GM19372 (cell line): Measurements from ENCODE around the gene ZNF615.
"Not testable (repeated sequence)": the region's sequence is repeated elsewhere in the genome, so short reads cannot be mapped to it uniquely, and the experiment has no call there.

Experiments used
- ATAC-seq: cut with Tn5 transposase; IDR thresholded peaks from one replicate; pipeline ENCODE4 v1.9.1; 2021; ENCODE audit warnings: mild to moderate bottlenecking, low read depth, moderate library complexity; ENCODE audit not compliant: unreplicated experiment

The ZNF615 gene

DNA sequence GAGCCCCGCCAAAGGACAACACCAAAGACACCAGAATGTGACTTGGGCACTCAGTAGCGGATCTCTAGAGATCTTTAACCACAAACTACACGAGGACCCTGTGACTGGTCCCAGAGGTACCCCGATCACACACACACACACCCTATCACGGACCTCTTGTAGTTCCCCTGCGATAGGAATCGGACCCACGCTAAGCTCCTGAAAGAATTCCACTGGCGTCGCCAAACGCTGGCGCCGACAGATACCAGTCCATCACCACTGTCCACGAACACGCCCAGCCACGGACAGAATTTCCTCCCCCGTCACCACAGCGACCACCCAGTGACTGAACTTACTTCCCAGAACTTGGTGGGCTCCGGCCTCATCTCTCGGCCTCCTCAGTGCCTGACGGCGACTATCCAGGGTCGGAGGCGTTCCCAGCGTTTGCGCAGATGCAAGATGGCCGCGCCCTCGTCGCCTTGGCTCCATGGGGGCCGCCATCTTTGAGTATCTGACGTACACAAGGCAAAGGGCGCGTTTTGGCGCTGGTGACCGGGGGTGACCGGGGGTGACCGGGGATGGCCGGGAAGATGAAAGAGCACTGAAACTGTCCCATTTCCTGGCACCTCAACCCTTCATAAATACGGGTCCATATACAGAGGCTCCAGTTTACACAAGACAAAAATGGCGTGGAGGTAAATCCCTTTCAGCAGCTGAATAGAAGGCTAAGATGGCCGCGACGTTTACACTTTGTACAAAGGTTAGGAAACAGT lies at the start of gene ZNF615:
Gene ZNF615, minus strand, starts transcription at position 406 of the 752 bp plus-strand sequence. CDS start 4,500 bp downstream, outside the sequence.
- ATAC-seq: peak; percentile 88

DNA sequence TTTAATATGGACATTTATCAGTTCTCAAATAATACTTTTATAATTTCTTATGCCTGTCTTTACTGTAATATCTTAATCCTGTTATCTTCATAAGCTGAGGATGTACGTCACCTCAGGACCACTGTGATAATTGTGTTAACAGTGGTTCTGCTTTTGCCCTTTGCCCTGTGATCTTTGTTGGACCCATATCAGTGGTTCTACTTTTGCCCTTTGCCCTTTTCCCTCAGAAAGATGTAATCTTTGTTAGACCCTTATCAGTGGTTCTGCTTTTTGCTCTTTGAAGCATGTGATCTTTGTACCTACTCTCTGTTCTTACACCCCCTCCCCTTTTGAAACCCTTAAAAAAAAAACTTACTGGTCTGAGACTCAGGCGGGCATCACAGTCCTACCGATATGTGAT lies 48.5 kb upstream of the ZNF615 start:
- ATAC-seq: not testable (repeated sequence)

DNA sequence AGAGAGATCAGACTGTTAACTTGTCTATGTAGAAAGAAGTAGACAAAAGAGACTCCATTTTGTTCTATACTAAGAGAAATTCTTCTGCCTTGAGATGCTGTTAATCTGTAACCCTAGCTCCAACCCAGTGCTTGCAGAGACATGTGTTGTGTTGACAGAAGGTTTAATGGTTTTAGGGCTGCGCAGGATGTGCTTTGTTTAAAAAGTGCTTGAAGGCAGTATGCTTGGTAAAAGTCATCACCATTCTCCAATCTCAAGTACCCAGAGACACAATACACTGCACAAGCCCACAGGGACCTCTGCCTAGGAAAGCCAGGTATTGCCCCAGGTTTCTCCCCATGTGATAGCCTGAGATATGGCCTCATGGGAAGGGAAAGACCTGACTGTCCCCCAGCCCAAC lies 43.7 kb upstream of the ZNF615 start:
- not testable (repeated sequence) for ATAC-seq

DNA sequence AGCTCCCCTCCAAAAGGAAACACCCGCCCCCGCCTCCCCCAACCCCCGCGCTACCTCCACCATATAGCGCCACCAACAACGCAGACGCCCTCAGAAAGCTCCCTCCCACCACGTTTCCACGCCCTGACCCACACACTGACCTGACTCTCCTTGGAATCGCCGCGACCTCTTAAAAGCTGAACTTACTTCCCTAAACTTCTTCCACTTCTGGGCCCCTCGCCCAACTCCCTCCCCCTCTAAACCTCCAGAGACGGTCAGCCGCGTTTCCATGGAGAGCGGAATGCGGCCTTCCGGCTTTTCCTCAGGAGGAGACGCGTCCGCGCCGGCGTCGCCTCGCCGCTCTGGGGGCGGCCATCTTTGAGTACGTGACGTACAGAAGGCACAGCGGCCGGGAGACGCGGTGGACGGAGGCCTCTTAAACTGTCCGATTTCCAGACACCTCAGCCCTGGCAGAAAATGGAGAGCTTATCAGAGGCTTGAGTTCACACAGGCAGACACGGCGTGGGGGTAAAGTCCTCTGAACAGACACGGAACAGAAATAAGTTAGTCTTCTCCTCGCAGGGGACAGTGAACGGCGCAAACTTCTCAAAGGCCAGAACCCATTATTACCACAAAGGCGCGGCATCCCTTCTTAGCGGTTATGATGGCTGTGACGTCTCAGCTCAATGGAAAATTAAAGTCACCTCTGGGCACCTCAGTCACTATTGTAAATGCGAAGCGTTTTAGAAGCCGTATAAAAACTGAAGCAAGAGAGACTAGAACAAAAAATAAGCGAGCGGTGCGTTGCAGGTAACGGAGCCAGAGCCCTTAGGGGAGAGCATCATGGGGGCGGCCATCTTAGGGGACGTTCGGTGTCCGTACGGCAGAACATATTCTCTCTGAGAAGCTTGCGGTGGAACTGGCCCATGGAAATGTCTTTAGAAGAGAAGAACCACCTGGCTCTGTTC lies 40.8 kb upstream of the ZNF615 start, which contains the start of gene ZNF432:
Gene ZNF432, minus strand, starts transcription at position 284 of the 947 bp plus-strand sequence. CDS start 1,970 bp downstream, outside the sequence.
- peak; percentile 88 for ATAC-seq

DNA sequence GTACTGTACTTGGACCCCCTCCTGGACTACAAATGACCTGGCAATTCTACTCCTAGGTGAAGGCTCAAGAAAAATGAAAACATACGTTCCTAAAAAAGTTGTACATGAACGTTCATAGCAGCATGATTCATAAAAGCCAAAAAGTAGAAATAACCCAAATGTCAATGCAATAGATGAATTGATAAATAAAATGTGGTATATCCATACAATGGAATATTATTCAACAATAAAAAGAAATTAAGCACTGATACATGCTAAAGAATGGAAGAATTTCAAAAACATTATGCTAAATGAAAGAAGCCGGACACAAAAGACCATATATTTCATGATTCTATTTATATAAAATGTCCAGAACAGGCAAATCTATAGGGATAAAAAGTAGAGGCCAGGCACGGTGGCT lies 31.2 kb upstream of the ZNF615 start:
- no peak for ATAC-seq

DNA sequence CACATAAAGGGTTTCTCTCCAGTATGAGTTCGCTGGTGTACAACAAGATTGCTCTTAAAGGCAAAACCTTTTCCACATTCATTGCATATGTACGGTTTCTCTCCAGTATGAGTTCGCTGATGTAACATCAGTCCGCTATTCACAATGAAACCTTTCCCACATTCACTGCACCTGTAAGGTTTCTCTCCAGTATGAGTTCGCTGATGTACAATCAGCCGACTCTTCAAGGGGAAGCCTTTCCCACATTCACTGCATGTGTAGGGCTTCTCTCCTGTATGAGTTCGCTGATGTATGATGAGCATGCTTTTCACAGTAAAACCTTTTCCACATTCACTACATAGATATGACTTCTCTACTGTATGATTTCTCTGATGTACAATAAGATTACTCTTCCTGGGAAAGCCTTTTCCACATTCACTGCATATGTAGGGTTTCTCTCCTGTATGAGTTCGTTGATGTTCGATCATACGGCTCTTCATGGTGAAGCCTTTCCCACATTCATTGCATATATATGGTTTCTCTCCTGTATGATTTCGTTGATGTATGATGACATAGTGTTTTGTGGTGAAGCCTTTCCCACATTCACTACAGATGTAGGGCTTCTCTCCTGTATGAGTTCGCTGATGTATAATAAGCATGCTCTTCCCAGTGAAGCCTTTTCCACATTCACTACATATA lies 26.2 kb upstream of the ZNF615 start:
- ATAC-seq: no peak

DNA sequence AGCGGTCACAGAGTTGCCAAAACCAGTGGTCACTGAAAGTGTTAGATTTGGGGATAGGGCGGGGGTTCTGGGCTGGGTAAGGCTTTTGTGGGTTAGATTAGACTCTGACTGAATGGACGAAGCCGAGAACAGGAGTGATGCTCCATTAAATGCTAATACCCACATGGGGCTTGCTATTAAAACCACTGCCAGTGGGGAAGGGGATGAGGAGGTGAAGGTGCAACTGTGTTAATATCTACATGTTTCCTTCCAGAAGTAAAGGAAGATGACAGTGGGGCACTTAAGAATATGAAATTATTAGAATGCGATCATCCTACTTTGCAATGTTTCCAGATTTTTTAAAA lies 20.7 kb upstream of the ZNF615 start:
- ATAC-seq: peak; percentile 16

DNA sequence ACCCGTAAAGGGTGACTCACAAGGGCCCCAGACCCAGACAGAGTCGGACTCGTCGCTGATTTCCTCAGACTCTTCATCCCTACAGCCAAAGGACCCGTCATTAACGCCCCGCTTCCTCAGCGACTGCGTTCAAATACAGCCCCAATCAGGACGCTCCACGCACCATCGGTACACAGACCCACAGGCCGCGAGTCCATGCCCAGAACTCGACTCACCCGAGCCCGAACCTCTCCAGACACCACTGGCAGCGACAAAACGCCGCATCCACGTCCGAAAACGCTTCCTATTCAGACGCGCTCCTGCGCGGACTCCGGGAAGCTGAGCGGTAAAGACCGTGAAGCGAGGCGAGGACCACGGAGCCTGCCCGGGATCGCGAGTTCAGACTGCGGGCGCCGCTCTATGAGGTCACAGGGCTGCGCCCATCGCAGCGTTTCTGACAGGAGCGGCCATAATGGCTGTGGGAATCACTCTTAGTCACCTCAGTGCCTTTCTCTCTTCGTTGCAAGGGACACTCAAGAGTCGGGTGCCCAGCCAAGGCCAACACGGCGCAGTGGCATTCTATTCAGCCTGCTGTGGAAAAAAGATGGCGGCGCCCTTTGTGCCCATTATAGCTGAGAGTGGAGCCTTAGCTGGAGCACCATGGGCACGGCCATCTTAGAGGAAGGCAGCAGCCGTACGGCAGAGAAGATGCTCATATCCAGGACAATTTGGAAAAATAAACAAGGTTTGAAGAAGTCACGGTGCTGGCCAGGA lies 20.2 kb upstream of the ZNF615 start, which contains the start of gene ZNF614:
Gene ZNF614, minus strand, starts transcription at position 353 of the 753 bp plus-strand sequence. CDS start 2,634 bp downstream, outside the sequence.
- ATAC-seq: peak; percentile 88

DNA sequence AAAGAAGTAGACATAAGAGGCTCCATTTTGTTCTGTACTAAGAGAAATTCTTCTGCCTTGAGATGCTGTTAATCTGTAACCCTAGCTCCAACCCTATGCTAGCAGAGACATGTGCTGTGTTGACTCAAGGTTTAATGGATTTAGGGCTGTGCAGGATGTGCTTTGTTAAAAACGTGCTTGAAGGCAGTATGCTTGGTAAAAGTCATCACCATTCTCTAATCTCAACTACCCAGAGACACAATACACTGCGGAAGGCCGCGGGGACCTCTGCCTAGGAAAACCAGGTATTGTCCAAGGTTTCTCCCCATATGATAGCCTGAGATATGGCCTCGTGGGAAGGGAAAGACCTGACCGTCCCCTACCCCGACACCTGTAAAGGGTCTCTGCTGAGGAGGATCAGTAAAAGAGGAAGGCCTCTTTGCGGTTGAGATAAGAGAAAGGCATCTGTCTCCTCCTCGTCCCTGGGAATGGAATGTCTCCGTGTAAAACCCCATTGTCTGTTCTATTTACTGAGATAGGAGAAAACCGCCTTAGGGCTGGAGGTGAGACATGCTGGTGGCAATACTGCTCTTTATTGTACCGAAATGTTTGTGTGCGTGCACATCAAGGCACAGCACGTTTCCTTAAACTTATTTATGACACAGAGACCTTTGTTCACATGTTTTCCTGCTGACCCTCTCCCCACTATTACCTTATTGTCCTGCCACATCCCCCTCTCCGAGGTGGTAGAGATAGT lies 18.4 kb upstream of the ZNF615 start:
- not testable (repeated sequence) for ATAC-seq

DNA sequence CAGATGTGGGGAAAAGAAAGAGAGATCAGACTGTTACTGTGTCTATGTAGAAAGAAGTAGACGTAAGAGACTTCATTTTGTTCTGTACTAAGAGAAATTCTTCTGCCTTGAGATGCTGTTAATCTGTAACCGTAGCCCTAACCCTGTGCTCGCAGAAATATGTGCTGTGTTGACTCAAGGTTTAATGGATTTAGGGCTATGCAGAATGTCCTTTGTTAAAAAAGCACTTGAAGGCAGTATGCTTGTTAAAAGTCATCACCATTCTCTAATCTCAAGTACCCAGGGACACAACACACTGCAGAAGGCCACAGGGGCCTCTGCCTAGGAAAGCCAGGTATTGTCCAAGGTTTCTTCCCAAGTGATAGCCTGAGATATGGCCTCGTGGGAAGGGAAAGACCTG lies 16.5 kb upstream of the ZNF615 start:
- ATAC-seq: not testable (repeated sequence)

DNA sequence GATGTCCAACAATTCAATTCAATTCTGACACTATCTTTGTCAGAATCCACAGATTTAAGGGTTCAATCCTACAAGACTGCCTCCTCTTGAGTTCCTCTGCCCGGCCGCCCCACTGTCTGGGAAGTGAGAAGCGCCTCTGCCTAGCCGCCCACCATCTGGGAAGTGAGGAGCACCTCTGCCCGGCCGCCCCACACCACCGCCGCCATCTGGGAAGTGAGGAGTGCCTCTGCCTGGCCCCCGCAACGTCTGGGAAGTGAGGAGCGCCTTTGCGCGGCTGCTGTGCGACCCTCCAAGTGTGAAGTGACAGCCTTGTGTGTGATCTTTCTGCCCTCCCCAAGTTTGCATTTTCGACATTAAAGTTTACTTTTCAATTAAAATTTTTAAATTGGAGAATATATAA lies 14.2 kb upstream of the ZNF615 start:
- ATAC-seq: no peak

DNA sequence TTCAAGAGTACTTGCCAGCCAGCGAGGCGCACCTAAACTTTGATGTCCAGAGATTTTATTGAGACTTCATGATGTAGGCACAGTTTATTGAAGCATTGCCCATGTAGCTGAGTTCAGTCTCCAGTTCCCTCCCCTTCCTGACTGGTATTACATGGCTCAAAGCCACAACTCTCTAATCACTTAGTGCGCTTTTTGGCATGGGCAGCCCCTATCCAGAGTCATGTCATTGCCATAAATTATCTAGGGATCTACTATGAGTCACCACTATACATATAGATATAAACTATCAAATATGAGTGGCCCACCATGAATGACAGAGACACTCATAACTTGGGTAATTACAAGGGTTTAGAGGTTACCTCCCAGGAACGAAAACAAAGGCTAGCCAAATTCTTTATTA lies 12.5 kb upstream of the ZNF615 start:
- ATAC-seq: no peak

DNA sequence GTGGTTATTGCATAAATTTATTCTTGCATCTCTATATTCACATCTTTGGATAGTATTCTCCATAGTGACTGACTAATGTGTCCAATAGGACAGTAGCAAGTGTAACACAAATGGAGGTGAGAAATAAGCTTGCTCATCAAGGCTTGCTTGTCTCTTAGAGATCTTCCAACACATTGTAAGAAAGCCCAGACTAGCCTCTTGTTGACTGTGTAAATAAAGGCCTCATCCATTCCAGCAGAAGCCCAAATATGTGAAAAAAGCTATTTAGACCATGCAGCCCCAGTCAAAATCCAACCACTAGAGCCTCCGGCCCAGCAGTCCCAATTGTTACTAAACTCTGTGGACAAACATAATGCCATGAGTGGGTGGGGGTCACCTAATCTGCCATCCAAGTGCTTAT lies 2.7 kb upstream of the ZNF615 start:
- no peak for ATAC-seq

DNA sequence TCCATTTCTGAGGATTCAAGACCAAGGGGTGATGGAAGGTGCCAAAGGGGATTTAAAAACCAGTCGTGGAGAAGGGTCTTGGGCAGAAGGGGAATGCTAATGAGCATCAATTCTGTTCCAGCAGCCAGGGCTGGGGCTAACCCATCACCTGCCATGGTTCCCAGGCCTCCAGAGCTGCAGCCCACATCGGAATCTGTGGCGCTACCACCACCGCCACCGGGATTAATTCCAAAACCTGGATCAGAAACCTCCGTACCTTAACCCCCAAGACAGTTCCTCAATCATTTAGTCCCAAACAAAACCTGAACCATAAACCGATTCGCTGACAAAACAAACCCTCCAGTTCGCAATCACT lies 583 bp downstream of the ZNF615 start:
- no peak for ATAC-seq

DNA sequence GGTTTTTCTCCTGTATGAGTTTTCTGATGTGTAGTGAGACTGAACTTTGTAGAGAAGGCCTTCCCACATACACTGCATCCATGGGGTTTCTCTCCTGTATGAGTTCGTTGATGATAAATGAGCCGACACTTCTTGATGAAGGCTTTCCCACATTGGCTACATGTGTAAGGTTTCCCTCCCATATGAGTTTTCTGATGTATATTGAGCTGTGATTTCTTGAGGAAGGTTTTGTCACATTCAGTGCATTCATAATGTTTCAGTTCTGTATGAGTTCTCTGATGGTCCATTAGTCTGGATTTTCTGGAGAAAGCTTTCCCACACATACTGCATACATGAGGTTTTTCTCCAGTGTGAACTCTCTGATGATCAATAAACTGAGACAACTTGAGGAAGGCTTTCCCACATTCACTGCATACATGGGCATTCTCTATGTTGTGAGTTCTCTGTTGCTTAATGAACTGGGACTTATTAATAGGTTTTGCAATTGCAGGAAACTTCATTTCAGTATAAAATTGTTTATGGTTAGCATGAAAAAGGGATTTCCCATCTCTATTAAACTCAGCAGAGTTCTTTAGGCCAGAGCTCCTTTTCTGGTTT lies 13.9 kb downstream of the ZNF615 start:
- ATAC-seq: no peak

DNA sequence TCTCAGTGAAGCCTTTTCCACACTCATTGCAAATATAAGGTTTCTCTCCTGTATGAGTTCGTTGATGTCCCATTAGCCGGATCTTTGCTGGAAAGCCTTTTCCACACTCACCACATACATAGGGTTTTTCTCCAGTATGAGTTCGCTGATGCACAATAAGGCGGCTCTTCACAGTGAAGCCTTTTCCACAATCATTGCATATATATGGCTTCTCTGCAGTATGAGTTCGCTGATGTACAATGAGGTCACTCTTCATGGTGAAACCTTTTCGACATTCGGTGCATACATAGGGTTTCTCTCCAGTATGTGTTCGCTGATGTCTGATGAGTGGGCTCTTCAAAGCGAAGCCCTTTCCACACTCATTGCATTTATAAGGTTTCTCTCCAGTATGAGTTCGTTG lies 14.6 kb downstream of the ZNF615 start:
- ATAC-seq: no peak

DNA sequence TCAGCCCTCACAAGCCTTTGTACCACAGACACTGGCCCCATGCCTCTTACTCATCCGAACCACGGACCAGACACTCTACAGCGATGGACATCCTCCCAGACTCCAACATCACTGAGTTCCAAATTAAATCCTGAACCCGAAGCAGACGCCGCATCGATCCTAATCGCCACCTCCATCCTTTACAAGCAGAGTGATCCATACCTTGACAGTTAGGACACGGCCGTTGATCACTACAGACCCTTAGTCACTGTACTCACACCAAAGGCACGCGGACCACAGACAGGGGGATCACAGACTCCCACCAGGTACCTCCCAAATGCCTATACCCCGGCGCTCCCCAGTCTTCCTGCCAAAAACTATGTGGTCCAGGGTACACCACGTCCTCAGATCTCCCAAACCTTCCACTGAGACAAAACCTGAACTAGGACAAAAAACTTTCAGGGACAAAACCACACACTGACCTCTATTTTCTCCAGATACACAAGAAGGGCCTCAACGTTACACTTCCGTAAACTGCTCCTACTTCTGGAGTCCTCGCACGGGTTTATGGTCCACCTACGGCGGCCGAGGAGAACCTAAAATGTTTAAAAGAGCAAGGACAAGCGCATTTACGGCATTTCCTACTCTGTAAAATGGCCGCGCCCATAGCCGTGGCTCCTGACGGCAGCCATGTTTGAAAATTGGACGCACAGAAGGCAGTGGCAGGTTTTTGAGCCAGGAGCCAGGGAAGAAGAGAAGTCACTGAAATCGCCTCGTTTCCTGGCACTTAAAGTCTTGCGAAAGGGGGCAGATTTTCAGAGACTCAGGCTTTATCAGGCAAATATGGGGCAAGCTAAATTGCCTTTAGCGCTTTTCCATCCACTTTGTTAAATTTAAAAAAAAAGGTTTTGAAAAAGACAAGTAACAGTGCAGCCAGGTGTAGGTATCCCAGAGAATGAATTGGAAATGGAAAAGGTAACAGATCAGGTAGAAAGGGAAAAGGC lies 21.4 kb downstream of the ZNF615 start, which contains the start of gene ZNF350:
Gene ZNF350, minus strand, starts transcription at position 532 of the 983 bp plus-strand sequence. CDS start 12,480 bp downstream, outside the sequence.
- peak; percentile 67 for ATAC-seq

DNA sequence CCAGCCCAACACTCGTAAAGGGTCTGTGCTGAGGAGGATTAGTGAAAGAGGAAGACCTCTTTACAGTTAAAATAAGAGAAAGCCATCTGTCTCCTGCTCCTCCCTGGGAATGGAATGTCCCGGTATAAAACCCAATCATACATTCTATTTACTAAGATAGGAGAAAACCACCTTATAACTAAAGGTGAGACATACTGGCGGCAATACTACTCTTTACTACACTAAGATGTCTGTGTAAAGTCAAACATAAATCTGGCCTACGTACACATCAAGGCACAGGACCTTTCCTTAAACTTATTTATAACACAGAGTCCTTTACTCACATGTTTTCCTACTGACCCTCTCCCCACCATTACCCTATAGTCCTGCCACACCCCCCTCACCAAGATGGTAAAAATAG lies 24.6 kb downstream of the ZNF615 start:
- no peak for ATAC-seq
